ENCODE measurements around the gene DEGS2.

- no peak for TF ChIP-seq EZH2 (IDR thresholded peaks at IDR 0.05; ENCODE audit: insufficient read depth, poor library complexity, severe bottlenecking)
- TF ChIP-seq EZH2phosphoT487 (IDR thresholded peaks at IDR 0.05; ENCODE audit: insufficient read depth, low read depth) = no peak
Measured at GRCh38 chr14:100123618-100124017, 35.8 kb downstream of the DEGS2 start.
